Left kidney (tissue), 2 donors: Measurements from ENCODE around the gene RWDD4. TPM values are rescaled to one million over a fixed set of nuclear protein-coding genes. Genes with fewer than 3 reads are reported as not detected.

Experiments used
- DNase-seq: peaks from one replicate; pipeline ENCODE4 v3.0.0-alpha.2; 2013
- polyA plus RNA-seq: library from polyadenylated mRNA; unstranded; fragments of 120-200 nt; gene quantifications from one replicate; pipeline ENCODE4 v1.2.1, GENCODE V29; 2013; ENCODE audit not compliant: insufficient read length

The RWDD4 gene
- polyA plus RNA-seq, 1 donor = 38.3 TPM

- peak; percentile 28 for DNase-seq
Observed at GRCh38 chr4:183602557-183603027, 56.4 kb downstream of the RWDD4 start.

GRCh38 chr4:183601381-183601780 is 57.6 kb downstream of the RWDD4 start:
- DNase-seq = no peak

GRCh38 chr4:183600189-183600685 is 58.7 kb downstream of the RWDD4 start:
- DNase-seq = no peak

GRCh38 chr4:183599690-183600089 is 59.3 kb downstream of the RWDD4 start:
- no peak for DNase-seq

- no peak for DNase-seq
Observed at GRCh38 chr4:183599284-183599683, 59.7 kb downstream of the RWDD4 start.

GRCh38 chr4:183596067-183596757 is 62.8 kb downstream of the RWDD4 start:
- no peak for DNase-seq

GRCh38 chr4:183594823-183595222 is 64.2 kb downstream of the RWDD4 start:
- no peak for DNase-seq

GRCh38 chr4:183591301-183591700 is 67.7 kb downstream of the RWDD4 start:
- no peak for DNase-seq

Other genes with a start within 250 kb of the RWDD4 start
- 33.7 TPM for gene CDKN2AIP, start 214.5 kb downstream of the RWDD4 start, polyA plus RNA-seq
- gene ING2, start 154.1 kb downstream of the RWDD4 start, polyA plus RNA-seq = 26.2 TPM
- 55.3 TPM for gene TRAPPC11, start 108 bp upstream of the RWDD4 start, polyA plus RNA-seq
- 14.2 TPM for gene STOX2, start 246.1 kb upstream of the RWDD4 start, polyA plus RNA-seq